Activated CD8-positive, alpha-beta T cell treated with anti-CD3 and anti-CD28 coated beads for 36 hours (primary cell): ENCODE measurements around the gene RAB37. TPM values are rescaled to one million over a fixed set of nuclear protein-coding genes. Genes with fewer than 3 reads are reported as not detected.

Source experiments
- ATAC-seq: fragments of 200-7000 bp; cut with Tn5 transposase; one replicate; pipeline ENCODE4 v1.10.0; 2021; ENCODE audit warnings: mild to moderate bottlenecking, moderate library complexity
- CTCF ChIA-PET: fragments of 350-600 bp; sonication (Branson Sonifier 250); formaldehyde crosslinking; loops from one replicate; lab custom pipeline; 2021; ENCODE audit warnings: antibody characterized with exemption; lab: Charles Lee
- POLR2A ChIA-PET: fragments of 350-600 bp; sonication (Branson Sonifier 250); formaldehyde crosslinking; loops from one replicate; lab custom pipeline; 2021; ENCODE audit warnings: antibody characterized with exemption; lab: Charles Lee
- DNase-seq: peaks from one replicate; pipeline ENCODE4 v3.0.0-alpha.2; 2020
- H3K27ac Mint-ChIP-seq: one replicate; pipeline ENCODE4 v1.8.0; 2021; ENCODE audit warnings: mild to moderate bottlenecking, mixed read lengths
- H3K27me3 Mint-ChIP-seq: one replicate; pipeline ENCODE4 v1.8.0; 2021; ENCODE audit warnings: mixed read lengths
- H3K36me3 Mint-ChIP-seq: one replicate; pipeline ENCODE4 v1.8.0; 2021; ENCODE audit warnings: low read depth, mixed read lengths
- H3K4me1 Mint-ChIP-seq: one replicate; pipeline ENCODE4 v1.8.0; 2021; ENCODE audit warnings: low read depth, mixed read lengths
- H3K4me3 Mint-ChIP-seq: one replicate; pipeline ENCODE4 v1.8.0; 2021; ENCODE audit warnings: mild to moderate bottlenecking, moderate library complexity, mixed read lengths
- H3K9me3 Mint-ChIP-seq: one replicate; pipeline ENCODE4 v1.8.0; 2021; ENCODE audit warnings: mixed read lengths
- CTCF ChIP-seq: fragments of 200-600 bp; IDR thresholded peaks from one replicate; pipeline ENCODE4 v1.8.0; 2022; ENCODE audit warnings: antibody characterized with exemption, mild to moderate bottlenecking
- intact Hi-C: fragments of 100-400 bp; cut with micrococcal nuclease; formaldehyde crosslinking; loops from one replicate; pipeline ENCODE4 v1.10.0; 2022
- total RNA-seq, 2 experiments: library from RNA; stranded (reverse); gene quantifications; one replicate each; pipeline ENCODE4 v1.2.3, GENCODE V29; 2021

The RAB37 gene
- total RNA-seq, 2 experiments from 2014 or later, result 6.6 to 6.7 TPM

GRCh38 chr17:74764751-74765286 lies 27.8 kb downstream of the RAB37 start:
- CTCF ChIA-PET, result interaction anchor here (0.6 to 1.8 kb wide), 4 partner anchors 10 to 101 kb away, joined by 3 to 5 read pairs (median 4); no protein-coding TSS in a partner anchor
- peaks cover 25% of the 10 kb centered on the region for H3K4me1 Mint-ChIP-seq
- H3K27me3 Mint-ChIP-seq, result no peaks in the 10 kb centered on the region
- intact Hi-C loops, result no loop called here
- H3K36me3 Mint-ChIP-seq, result peaks cover 26% of the 10 kb centered on the region
- DNase-seq, result no peak
- ATAC-seq, result no peak
- peak overlapping the region; percentile 42 for H3K27ac Mint-ChIP-seq
- no peak overlapping the region for H3K4me3 Mint-ChIP-seq
- POLR2A ChIA-PET, result interaction anchor here (1.2 to 1.7 kb wide), 2 partner anchors 11 to 15 kb away, joined by 6 to 7 read pairs; partner anchors contain the start of gene NAT9
- H3K9me3 Mint-ChIP-seq, result no peaks in the 10 kb centered on the region
- no peak for TF ChIP-seq CTCF

DNA sequence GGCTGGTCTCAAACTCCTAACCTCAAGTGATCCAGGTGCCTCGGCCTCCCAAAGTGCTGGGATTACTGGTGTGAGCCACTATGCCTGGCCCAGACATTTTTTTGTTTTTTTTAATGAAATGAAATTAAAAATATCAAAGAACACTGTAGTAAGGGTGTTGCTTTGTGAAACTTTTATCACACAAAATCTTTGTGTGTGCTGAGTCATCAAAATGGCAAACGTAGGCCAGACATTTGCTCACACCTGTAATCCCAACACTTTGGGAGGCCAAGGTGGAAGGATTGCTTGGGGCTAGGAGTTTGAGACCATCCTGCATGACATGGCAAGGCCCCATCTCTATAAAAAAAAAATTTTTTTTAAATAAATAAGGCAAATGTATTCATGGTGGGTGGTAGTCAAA lies 29.4 kb downstream of the RAB37 start:
- no peak overlapping the region for H3K27ac Mint-ChIP-seq
- ATAC-seq (no peak), DNase-seq (no peak)
- H3K36me3 Mint-ChIP-seq, result peaks cover 37% of the 10 kb centered on the region
- intact Hi-C loops, result no loop called here
- H3K4me1 Mint-ChIP-seq, result peaks cover 21% of the 10 kb centered on the region
- CTCF ChIA-PET, result interaction anchor here (1.0 to 1.3 kb wide), 3 partner anchors 7 to 109 kb away, joined by 3 read pairs; no protein-coding TSS in a partner anchor
- no peaks in the 10 kb centered on the region for H3K9me3 Mint-ChIP-seq
- H3K4me3 Mint-ChIP-seq, result no peak overlapping the region
- no peak for TF ChIP-seq CTCF
- H3K27me3 Mint-ChIP-seq, result no peaks in the 10 kb centered on the region
- POLR2A ChIA-PET, result interaction anchor here (1.0 kb wide), 1 partner anchor 22 kb away, joined by 4 read pairs; no protein-coding TSS in a partner anchor

- peak overlapping the region; percentile 5 for H3K27ac Mint-ChIP-seq
- H3K27me3 Mint-ChIP-seq, result no peaks in the 10 kb centered on the region
- CTCF ChIA-PET, result interaction anchor here (1.0 to 1.1 kb wide), 3 partner anchors 8 to 110 kb away, joined by 3 to 6 read pairs (median 3); no protein-coding TSS in a partner anchor
- peaks cover 18% of the 10 kb centered on the region for H3K4me1 Mint-ChIP-seq
- peaks cover 39% of the 10 kb centered on the region for H3K36me3 Mint-ChIP-seq
- TF ChIP-seq CTCF, result no peak
- intact Hi-C loops, result no loop called here
- H3K4me3 Mint-ChIP-seq, result no peak overlapping the region
- POLR2A ChIA-PET, result interaction anchor here (1.0 to 1.5 kb wide), 2 partner anchors 16 to 23 kb away, joined by 4 to 6 read pairs; no protein-coding TSS in a partner anchor
- DNase-seq, result no peak
- no peaks in the 10 kb centered on the region for H3K9me3 Mint-ChIP-seq
- no peak for ATAC-seq
Observed at GRCh38 chr17:74767111-74767516, 30.1 kb downstream of the RAB37 start.

- no peak for ATAC-seq
- H3K27ac Mint-ChIP-seq, result peak overlapping the region; percentile 63
- no peak for DNase-seq
- intact Hi-C loops, result no loop called here
- H3K9me3 Mint-ChIP-seq, result no peaks in the 10 kb centered on the region
- no peak for TF ChIP-seq CTCF
- no peak overlapping the region for H3K4me3 Mint-ChIP-seq
- H3K36me3 Mint-ChIP-seq, result peaks cover 43% of the 10 kb centered on the region
- no peaks in the 10 kb centered on the region for H3K27me3 Mint-ChIP-seq
- ChIA-PET CTCF (interaction anchor here (1.1 kb wide), 1 partner anchor 22 kb away, joined by 6 read pairs; no protein-coding TSS in a partner anchor), POLR2A (interaction anchor here (1.5 kb wide), 1 partner anchor 17 kb away, joined by 6 read pairs; no protein-coding TSS in a partner anchor)
- peaks cover 18% of the 10 kb centered on the region for H3K4me1 Mint-ChIP-seq
Observed at GRCh38 chr17:74768069-74768762, 31.2 kb downstream of the RAB37 start.

GRCh38 chr17:74768763-74769114 lies 31.7 kb downstream of the RAB37 start:
- ChIA-PET CTCF (interaction anchor here (3.0 to 8.9 kb wide), 3 partner anchors 9 to 23 kb away, joined by 47 to 110 read pairs (median 54); no protein-coding TSS in a partner anchor), POLR2A (interaction anchor here (2.3 kb wide), 1 partner anchor 27 kb away, joined by 6 read pairs; no protein-coding TSS in a partner anchor)
- Mint-ChIP-seq H3K9me3 (no peaks in the 10 kb centered on the region), H3K27me3 (no peaks in the 10 kb centered on the region), H3K36me3 (peaks cover 43% of the 10 kb centered on the region), H3K4me1 (peaks cover 21% of the 10 kb centered on the region), H3K4me3 (no peak overlapping the region), H3K27ac (peak overlapping the region; percentile 63)
- no peak for DNase-seq
- no peak for TF ChIP-seq CTCF
- intact Hi-C loops, result no loop called here
- no peak for ATAC-seq
